Suprapubic skin (tissue), 3 donors: ENCODE data around the gene L3MBTL2.

ENCODE experiments used
- CTCF ChIP-seq, 2 donors: fragments of 200-600 bp in 1 of 2; fragments of 450-650 bp in 1 of 2; sonication (generic) in 1 of 2; IDR thresholded peaks; one replicate each; pipeline ENCODE4 v1.5.1; 2016 to 2019; ENCODE audit warnings: antibody characterized with exemption in 2 of 2, mild to moderate bottlenecking in 1 of 2, moderate library complexity in 1 of 2
- EP300 ChIP-seq: sonication (generic); formaldehyde crosslinking; IDR thresholded peaks from one replicate; pipeline ENCODE4 v1.6.1; 2017; ENCODE audit warnings: antibody characterized with exemption

GRCh38 chr22:41280065-41280464 lies 75.0 kb downstream of the L3MBTL2 start:
- TF ChIP-seq CTCF (IDR thresholded peaks at IDR 0.05), result no peak
- no peak for TF ChIP-seq EP300
